K562 (cell line): ENCODE data around the gene F2. TPM values are rescaled to one million over a fixed set of nuclear protein-coding genes. Genes with fewer than 3 reads are reported as not detected.

Experiments used
- ATAC-seq: fragments of 200-7000 bp; cut with Tn5 transposase; 3 replicates; pipeline ENCODE4 v1.9.1; 2020; ENCODE audit warnings: moderate library complexity
- BruUV-seq: library from RNA; stranded (reverse); fragments of 400-500 nt; replicated peaks from 2 replicates; lab custom pipeline; 2021; lab: Mats Ljungman, UMichigan
- CTCF ChIA-PET: fragments of 300-600 bp; formaldehyde crosslinking; extraction: SDS; loops from one replicate; lab custom pipeline; 2021; ENCODE audit warnings: low intra/inter-chr PET ratio; lab: Yijun Ruan, JAX
- POLR2A ChIA-PET: fragments of 300-600, 350-650 bp; sonication (Branson Sonifier 250); formaldehyde crosslinking; extraction: SDS; loops from one replicate; lab custom pipeline; 2021; ENCODE audit warnings: antibody characterized with exemption, inconsistent platforms; lab: Yijun Ruan, JAX
- DNase-seq, 4 experiments: peaks; one replicate each; pipeline versions ENCODE4 v3.0.0 to v3.0.0-alpha.2; 2011 to 2018; ENCODE audit warnings: low spot score in 3 of 4, mixed read lengths in 3 of 4; ENCODE audit errors: extremely low read depth in 1 of 4
- FAIRE-seq: peaks from 2 replicates; lab custom pipeline; 2011; peaks lifted over from hg19 to GRCh38; lab: Jason Lieb, UNC
- H2AFZ ChIP-seq: 2 replicates; pipeline ENCODE4 v1.6.0; 2011; ENCODE audit warnings: low read depth, low read length, control low read depth, inconsistent platforms
- H3K27ac ChIP-seq: fragments of 200-600 bp; 3 replicates; pipeline ENCODE4 v1.8.0; 2011; ENCODE audit warnings: low read depth, mild to moderate bottlenecking, control low read depth, inconsistent platforms, low read length, moderate library complexity, mixed read lengths; ENCODE audit errors: extremely low read depth
- H3K27me3 ChIP-seq, 2 experiments: fragments of 300-600 bp in 1 of 2; 2 replicates in 1 of 2; 3 replicates in 1 of 2; pipeline versions ENCODE4 v1.6.0 to v1.8.0; 2011; ENCODE audit warnings: inconsistent platforms in 2 of 2, low read length in 2 of 2, mild to moderate bottlenecking in 1 of 2, mixed read lengths in 1 of 2, moderate library complexity in 1 of 2; ENCODE audit not compliant: control insufficient read depth in 2 of 2, insufficient read depth in 2 of 2
- H3K36me3 ChIP-seq: fragments of 300-600 bp; 3 replicates; pipeline ENCODE4 v1.8.0; 2011; ENCODE audit warnings: mild to moderate bottlenecking, low read length, inconsistent platforms; ENCODE audit not compliant: control insufficient read depth, insufficient read depth
- H3K4me1 ChIP-seq, 2 experiments: fragments of 200-600 bp in 1 of 2; replicated peaks in 1 of 2; 2 replicates in 1 of 2; 3 replicates in 1 of 2; pipeline versions ENCODE4 v1.5.1 to v1.8.0; 2011; ENCODE audit warnings: inconsistent platforms in 2 of 2, low read length in 2 of 2, mild to moderate bottlenecking in 1 of 2, mixed read lengths in 1 of 2, moderate library complexity in 1 of 2; ENCODE audit not compliant: control insufficient read depth in 2 of 2, insufficient read depth in 2 of 2
- H3K4me2 ChIP-seq: 2 replicates; pipeline ENCODE4 v1.6.1; 2011; ENCODE audit warnings: low read length, control low read depth, inconsistent platforms, mixed read lengths; ENCODE audit not compliant: insufficient read depth
- H3K4me3 ChIP-seq: fragments of 200-600 bp; sonication (generic), shearing (Covaris generic); 2 replicates; pipeline ENCODE4 v1.5.1; 2016; ENCODE audit warnings: control low read depth, inconsistent platforms
- H3K79me2 ChIP-seq: fragments of 200-600 bp; 3 replicates; pipeline ENCODE4 v1.8.0; 2011; ENCODE audit warnings: low read length, inconsistent platforms; ENCODE audit not compliant: control insufficient read depth, insufficient read depth
- H3K9ac ChIP-seq, 2 experiments: 2 replicates each; pipeline versions ENCODE4 v1.6.0 to v1.6.1; 2011; ENCODE audit warnings: low read depth in 2 of 2, low read length in 2 of 2, control low read depth in 1 of 2, inconsistent platforms in 1 of 2, mild to moderate bottlenecking in 1 of 2, mixed read lengths in 1 of 2; ENCODE audit not compliant: insufficient read depth in 1 of 2
- H3K9me1 ChIP-seq: one replicate; pipeline ENCODE4 v1.6.0; 2011; ENCODE audit warnings: inconsistent platforms, mild to moderate bottlenecking, low read length, moderate library complexity; ENCODE audit not compliant: control insufficient read depth, insufficient read depth
- H3K9me3 ChIP-seq: replicated peaks from 2 replicates; pipeline ENCODE4 v1.5.1; 2011; ENCODE audit warnings: low read depth, low read length, inconsistent platforms; ENCODE audit not compliant: control insufficient read depth, insufficient read depth
- H4K20me1 ChIP-seq: replicated peaks from 2 replicates; pipeline ENCODE4 v1.6.1; 2011; ENCODE audit warnings: low read length, inconsistent platforms, mixed read lengths; ENCODE audit not compliant: control insufficient read depth, insufficient read depth
- KDM5B ChIP-seq: fragments of 200-600 bp; sonication (generic); IDR thresholded peaks from 2 replicates; pipeline ENCODE4 v1.6.1; 2012; ENCODE audit warnings: low read depth, mild to moderate bottlenecking, moderate library complexity, low read length, control low read depth, inconsistent platforms; ENCODE audit not compliant: insufficient replicate concordance
- PHF8 ChIP-seq: fragments of 200-600 bp; sonication (generic); IDR thresholded peaks from 2 replicates; pipeline ENCODE4 v1.6.1; 2012; ENCODE audit warnings: mixed run types, mild to moderate bottlenecking, inconsistent platforms, low read length, moderate library complexity, borderline replicate concordance
- RAD51 ChIP-seq: fragments of 450-650 bp; IDR thresholded peaks from 2 replicates; pipeline ENCODE4 v1.7.1; 2016; ENCODE audit warnings: low read depth, mild to moderate bottlenecking, borderline replicate concordance
- ZKSCAN3 ChIP-seq: fragments of 250-450 bp; sonication (Bioruptor Pico); IDR thresholded peaks from 2 replicates; pipeline ENCODE4 v1.4.0; 2020
- ZNF707 ChIP-seq: fragments of 250-450 bp; sonication (Bioruptor Pico); conservative IDR thresholded peaks from 2 replicates; pipeline ENCODE4 v1.8.0; 2022; ENCODE audit warnings: inconsistent platforms, mild to moderate bottlenecking, moderate library complexity
- WGBS: fragments of 100-300 bp; shearing (Covaris generic); methylation state at CpG from one replicate; pipeline ENCODE4 v1.1.6; 2016; ENCODE audit warnings: low coverage, mixed read lengths; ENCODE audit not compliant: insufficient coverage; ENCODE audit errors: missing lambda C conversion rate; 5-methylcytosine and 5-hydroxymethylcytosine counted together
- in situ Hi-C: fragments of 300-500 bp; cut with MboI; formaldehyde crosslinking; loops from 4 replicates; pipeline ENCODE4 v1.15.0; 2018; ENCODE audit warnings: inconsistent platforms, mixed read lengths
- intact Hi-C: fragments of 100-400 bp; cut with micrococcal nuclease; formaldehyde crosslinking; loops from 2 replicates; pipeline ENCODE4 v1.14.2; 2022
- polyA plus RNA-seq, 8 experiments: library from polyadenylated mRNA; depleted of rRNA in 4 of 8; stranded (reverse) in 5 of 8; unstranded in 3 of 8; fragments of >200 nt; fragmentation: Nextera tagmentation in 2 of 8; fragmentation: Illumina TruSeq in 1 of 8; extraction: Ambion mirVana in 2 of 8; extraction: Trizol in 1 of 8; gene quantifications; 2 replicates each; pipeline versions ENCODE4 v1.2.1 to v1.2.3, GENCODE V29; 2011 to 2014; ENCODE audit warnings: inconsistent platforms in 1 of 8, missing spikeins in 1 of 8
- total RNA-seq, 7 experiments: library from RNA; depleted of rRNA in 6 of 7; stranded (reverse); fragments of >200 nt in 6 of 7; fragmentation: Illumina TruSeq in 2 of 7; extraction: Trizol in 2 of 7; gene quantifications; 2 replicates each; pipeline versions ENCODE4 v1.2.1 to v1.2.3, GENCODE V29; 2011 to 2021; ENCODE audit warnings: low replicate concordance in 1 of 7
- TF ChIP-seq, protein P1 (sequence below): IDR thresholded peaks from 2 replicates; pipeline ENCODE4 v1.6.1; 2011; ENCODE audit not compliant: insufficient read length; ENCODE audit errors: extremely low read depth
- TF ChIP-seq, protein P2 (sequence below): fragments of 150-350 bp; IDR thresholded peaks from 2 replicates; pipeline ENCODE4 v1.6.1; 2014; ENCODE audit warnings: low read depth, mild to moderate bottlenecking, low read length, borderline replicate concordance

Gene F2
- total and polyA plus RNA-seq, 9 of the 15 experiments (the other 6 are each of a cell fraction or from before 2014, with no cell fraction given) = 0.16 TPM; not detected in 8

DNA sequence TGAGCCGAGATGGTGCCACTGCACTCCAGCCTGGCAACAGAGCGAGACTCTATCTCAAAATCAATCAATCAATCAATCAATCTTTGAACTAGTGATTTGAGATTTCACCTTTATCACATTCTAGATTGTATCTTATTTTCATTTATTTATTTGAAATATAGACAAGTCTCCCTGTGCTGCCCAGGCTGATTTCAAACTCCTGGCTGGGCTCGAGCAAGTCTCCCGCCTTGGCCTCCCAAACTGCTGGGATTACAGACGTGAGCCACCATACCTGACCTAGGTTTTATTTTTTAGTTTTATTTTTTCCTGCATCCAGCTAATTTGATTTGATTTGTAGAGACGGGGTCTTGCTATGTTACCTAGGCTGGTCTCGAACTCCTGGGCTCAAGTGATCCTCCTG is 17.1 kb downstream of the F2 start:
- Histone ChIP-seq H3K79me2 (no peaks in the 10 kb centered on the region), H3K36me3 (peaks cover 2% of the 10 kb centered on the region; the same call in 2 of the 3 replicates), H3K9me1 (no peaks in the 10 kb centered on the region), H3K4me2 (no peak overlapping the region), H3K27ac (no peak overlapping the region), H3K9ac (no peak overlapping the region), H4K20me1 (no peaks in the 10 kb centered on the region), H3K9me3 (no peaks in the 10 kb centered on the region), H3K27me3 (no peaks in the 10 kb centered on the region), H2AFZ (no peak overlapping the region), H3K4me3 (no peak overlapping the region), H3K4me1 (no peaks in the 10 kb centered on the region; a peak in 1 of 5 replicates)
- ChIA-PET CTCF (no interaction called here), POLR2A (interaction anchor here (0.5 to 1.9 kb wide), 5 partner anchors 9 to 118 kb away, joined by 3 to 6 read pairs (median 4); no protein-coding TSS in a partner anchor)
- in situ Hi-C loops (no loop called here), intact Hi-C loops (no loop called here)
- DNase-seq = no peak
- BruUV-seq = no TSS peak
- 45% methylated on average over 7 of the region's 7 CpGs for WGBS
- TF ChIP-seq, protein P1, sequence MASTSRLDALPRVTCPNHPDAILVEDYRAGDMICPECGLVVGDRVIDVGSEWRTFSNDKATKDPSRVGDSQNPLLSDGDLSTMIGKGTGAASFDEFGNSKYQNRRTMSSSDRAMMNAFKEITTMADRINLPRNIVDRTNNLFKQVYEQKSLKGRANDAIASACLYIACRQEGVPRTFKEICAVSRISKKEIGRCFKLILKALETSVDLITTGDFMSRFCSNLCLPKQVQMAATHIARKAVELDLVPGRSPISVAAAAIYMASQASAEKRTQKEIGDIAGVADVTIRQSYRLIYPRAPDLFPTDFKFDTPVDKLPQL = no peak
- TF ChIP-seq KDM5B (no peak), ZKSCAN3 (CRISPR knock-in tag) (no peak)
- no peak for ATAC-seq
- no peak for FAIRE-seq

DNA sequence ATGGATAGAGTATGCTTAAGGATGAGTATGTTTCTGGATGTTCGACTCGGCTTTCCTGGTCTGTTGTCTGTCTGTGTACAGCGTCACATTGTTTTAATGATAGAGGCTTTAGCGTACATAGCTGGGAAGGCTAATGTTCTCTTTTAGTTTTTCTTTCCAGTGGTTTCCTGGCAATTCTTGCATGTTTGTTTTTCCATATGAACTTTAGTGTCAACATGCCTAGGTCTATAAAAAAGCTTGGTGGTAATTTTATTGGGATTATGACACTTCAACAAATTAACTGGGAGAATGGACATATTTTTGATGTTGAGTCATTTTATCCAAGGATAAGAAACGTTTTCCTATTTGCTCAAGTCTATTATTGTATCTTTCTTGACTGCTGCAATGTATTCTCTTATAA is 17.6 kb downstream of the F2 start:
- no peak for FAIRE-seq
- in situ Hi-C loops (no loop called here), intact Hi-C loops (no loop called here)
- no peaks in the 10 kb centered on the region for H4K20me1 ChIP-seq
- no peak overlapping the region for H3K4me2 ChIP-seq
- 32% methylated on average over 5 of the region's 5 CpGs for WGBS
- H3K9ac ChIP-seq = no peak overlapping the region
- POLR2A ChIA-PET = interaction anchor here (0.7 to 1.9 kb wide), 4 partner anchors 9 to 29 kb away, joined by 3 to 6 read pairs (median 4); no protein-coding TSS in a partner anchor
- H3K79me2 ChIP-seq = no peaks in the 10 kb centered on the region
- H3K4me1 ChIP-seq = no peaks in the 10 kb centered on the region; a peak in 1 of 5 replicates
- no peaks in the 10 kb centered on the region for H3K9me1 ChIP-seq
- no peak overlapping the region for H3K4me3 ChIP-seq
- H3K9me3 ChIP-seq = no peaks in the 10 kb centered on the region
- H3K27ac ChIP-seq = no peak overlapping the region
- H2AFZ ChIP-seq = no peak overlapping the region
- no peak for ATAC-seq
- CTCF ChIA-PET = no interaction called here
- no peak for DNase-seq
- peaks cover 5% of the 10 kb centered on the region for H3K36me3 ChIP-seq
- no TSS peak for BruUV-seq
- no peaks in the 10 kb centered on the region for H3K27me3 ChIP-seq
- TF ChIP-seq, protein P2, sequence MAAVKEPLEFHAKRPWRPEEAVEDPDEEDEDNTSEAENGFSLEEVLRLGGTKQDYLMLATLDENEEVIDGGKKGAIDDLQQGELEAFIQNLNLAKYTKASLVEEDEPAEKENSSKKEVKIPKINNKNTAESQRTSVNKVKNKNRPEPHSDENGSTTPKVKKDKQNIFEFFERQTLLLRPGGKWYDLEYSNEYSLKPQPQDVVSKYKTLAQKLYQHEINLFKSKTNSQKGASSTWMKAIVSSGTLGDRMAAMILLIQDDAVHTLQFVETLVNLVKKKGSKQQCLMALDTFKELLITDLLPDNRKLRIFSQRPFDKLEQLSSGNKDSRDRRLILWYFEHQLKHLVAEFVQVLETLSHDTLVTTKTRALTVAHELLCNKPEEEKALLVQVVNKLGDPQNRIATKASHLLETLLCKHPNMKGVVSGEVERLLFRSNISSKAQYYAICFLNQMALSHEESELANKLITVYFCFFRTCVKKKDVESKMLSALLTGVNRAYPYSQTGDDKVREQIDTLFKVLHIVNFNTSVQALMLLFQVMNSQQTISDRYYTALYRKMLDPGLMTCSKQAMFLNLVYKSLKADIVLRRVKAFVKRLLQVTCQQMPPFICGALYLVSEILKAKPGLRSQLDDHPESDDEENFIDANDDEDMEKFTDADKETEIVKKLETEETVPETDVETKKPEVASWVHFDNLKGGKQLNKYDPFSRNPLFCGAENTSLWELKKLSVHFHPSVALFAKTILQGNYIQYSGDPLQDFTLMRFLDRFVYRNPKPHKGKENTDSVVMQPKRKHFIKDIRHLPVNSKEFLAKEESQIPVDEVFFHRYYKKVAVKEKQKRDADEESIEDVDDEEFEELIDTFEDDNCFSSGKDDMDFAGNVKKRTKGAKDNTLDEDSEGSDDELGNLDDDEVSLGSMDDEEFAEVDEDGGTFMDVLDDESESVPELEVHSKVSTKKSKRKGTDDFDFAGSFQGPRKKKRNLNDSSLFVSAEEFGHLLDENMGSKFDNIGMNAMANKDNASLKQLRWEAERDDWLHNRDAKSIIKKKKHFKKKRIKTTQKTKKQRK = no peak
- TF ChIP-seq ZNF707 = no peak
- no peak for TF ChIP-seq RAD51
- no peak for TF ChIP-seq PHF8
